Measurements from ENCODE around the gene MRPL3.
"Not testable (repeated sequence)": the region's sequence is repeated elsewhere in the genome, so short reads cannot be mapped to it uniquely, and the experiment has no call there.

MRPL3 gene

DNA sequence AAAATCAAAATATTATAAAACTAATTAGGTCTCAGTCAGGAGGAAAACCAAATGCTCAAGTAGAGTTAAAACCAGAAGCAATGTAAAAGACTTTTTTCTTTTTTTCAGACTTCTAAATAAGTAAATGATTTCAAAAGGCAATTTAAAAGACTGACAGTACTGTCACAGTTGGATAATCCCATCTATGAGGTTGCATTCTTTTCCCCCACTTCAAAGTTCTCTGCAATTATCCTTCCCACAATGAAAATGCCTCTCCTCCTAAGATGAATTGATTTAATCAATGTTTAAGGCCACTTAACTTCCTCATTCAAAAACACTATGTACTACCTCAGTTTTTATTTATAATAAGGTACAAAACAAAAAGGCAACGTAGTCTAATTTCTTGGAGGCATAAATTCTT lies 8.1 kb downstream of the MRPL3 start:
- no peak overlapping the region for H3K4me3 ChIP-seq (ENCODE audit: low read depth, low read length)
- no peaks in the 10 kb centered on the region for H3K9me3 ChIP-seq
- no peak for DNase-seq
- TF ChIP-seq, protein P1, sequence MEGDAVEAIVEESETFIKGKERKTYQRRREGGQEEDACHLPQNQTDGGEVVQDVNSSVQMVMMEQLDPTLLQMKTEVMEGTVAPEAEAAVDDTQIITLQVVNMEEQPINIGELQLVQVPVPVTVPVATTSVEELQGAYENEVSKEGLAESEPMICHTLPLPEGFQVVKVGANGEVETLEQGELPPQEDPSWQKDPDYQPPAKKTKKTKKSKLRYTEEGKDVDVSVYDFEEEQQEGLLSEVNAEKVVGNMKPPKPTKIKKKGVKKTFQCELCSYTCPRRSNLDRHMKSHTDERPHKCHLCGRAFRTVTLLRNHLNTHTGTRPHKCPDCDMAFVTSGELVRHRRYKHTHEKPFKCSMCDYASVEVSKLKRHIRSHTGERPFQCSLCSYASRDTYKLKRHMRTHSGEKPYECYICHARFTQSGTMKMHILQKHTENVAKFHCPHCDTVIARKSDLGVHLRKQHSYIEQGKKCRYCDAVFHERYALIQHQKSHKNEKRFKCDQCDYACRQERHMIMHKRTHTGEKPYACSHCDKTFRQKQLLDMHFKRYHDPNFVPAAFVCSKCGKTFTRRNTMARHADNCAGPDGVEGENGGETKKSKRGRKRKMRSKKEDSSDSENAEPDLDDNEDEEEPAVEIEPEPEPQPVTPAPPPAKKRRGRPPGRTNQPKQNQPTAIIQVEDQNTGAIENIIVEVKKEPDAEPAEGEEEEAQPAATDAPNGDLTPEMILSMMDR (IDR thresholded peaks at IDR 0.05; ENCODE audit: low read depth, low read length): no peak
- H3K36me3 ChIP-seq: peaks cover 86% of the 10 kb centered on the region
- no peaks in the 10 kb centered on the region for H3K4me1 ChIP-seq
- no peaks in the 10 kb centered on the region for H3K27me3 ChIP-seq

DNA sequence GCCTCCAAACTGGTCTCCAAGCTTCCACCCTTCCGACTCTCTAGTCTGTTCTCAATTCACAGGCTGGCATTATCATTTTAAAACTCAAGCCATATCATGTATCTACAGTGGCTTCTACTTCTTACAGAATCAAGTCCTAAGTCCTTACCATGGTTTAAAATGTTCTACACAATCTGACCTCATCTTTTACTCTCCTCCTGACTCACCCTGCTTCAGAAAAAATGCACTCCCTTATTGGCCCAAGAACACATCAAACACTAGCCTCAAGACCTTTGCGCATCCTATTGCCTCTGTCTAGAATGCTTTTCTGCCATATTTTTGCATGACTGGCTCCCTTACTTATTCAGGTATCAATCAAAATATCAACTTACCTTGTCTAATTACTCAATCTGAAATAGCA lies 11.0 kb downstream of the MRPL3 start:
- TF ChIP-seq, protein P1 (IDR thresholded peaks at IDR 0.05; ENCODE audit: low read depth, low read length): no peak
- no peaks in the 10 kb centered on the region for H3K9me3 ChIP-seq
- peaks cover 92% of the 10 kb centered on the region for H3K36me3 ChIP-seq
- no peaks in the 10 kb centered on the region for H3K4me1 ChIP-seq
- no peak overlapping the region for H3K4me3 ChIP-seq (ENCODE audit: low read depth, low read length)
- no peaks in the 10 kb centered on the region for H3K27me3 ChIP-seq
- no peak for DNase-seq

DNA sequence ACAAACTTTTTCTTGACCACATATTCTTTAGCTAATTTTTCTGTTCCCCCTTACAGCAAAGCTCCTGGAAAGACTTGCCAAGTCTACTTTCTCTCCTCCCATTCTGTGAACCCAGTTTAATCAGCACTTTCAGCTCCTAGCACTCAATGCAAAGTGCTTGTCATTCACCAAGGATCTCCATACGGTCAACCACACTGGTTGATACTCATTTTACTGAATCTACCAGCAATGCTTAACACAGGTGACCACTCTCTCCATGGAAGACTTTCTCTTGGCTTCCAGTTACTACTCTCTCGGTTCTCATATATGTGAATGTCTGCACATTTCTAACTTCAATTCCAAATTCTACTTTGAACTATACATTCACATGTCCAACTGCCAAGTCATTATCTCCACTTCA lies 11.7 kb downstream of the MRPL3 start:
- Histone ChIP-seq H3K27me3 (no peaks in the 10 kb centered on the region), H3K36me3 (peaks cover 86% of the 10 kb centered on the region), H3K4me3 (ENCODE audit: low read depth, low read length) (no peak overlapping the region), H3K9me3 (no peaks in the 10 kb centered on the region), H3K4me1 (no peaks in the 10 kb centered on the region)
- no peak for DNase-seq
- TF ChIP-seq, protein P1 (IDR thresholded peaks at IDR 0.05; ENCODE audit: low read depth, low read length): no peak

DNA sequence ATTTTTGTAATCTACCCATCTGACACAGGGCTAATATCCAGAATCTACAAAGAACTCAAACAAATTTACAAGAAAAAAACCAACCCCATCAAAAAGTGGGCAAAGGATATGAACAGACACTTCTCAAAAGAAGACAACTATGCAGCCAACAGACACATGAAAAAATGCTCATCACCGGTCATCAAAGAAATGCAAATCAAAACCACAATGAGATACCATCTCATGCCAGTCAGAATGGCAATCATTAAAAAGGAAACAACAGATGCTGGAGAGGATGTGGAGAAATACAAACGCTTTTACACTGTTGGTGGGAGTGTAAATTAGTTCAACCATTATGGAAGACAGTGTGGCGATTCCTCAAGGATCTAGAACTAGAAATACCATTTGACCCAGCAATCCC lies 16.2 kb downstream of the MRPL3 start:
- not testable (repeated sequence) for H3K4me3 ChIP-seq (ENCODE audit: low read depth, low read length); DNase-seq; H3K9me3 ChIP-seq; H3K27me3 ChIP-seq; H3K4me1 ChIP-seq
- H3K36me3 ChIP-seq: peaks cover 72% of the 10 kb centered on the region

DNA sequence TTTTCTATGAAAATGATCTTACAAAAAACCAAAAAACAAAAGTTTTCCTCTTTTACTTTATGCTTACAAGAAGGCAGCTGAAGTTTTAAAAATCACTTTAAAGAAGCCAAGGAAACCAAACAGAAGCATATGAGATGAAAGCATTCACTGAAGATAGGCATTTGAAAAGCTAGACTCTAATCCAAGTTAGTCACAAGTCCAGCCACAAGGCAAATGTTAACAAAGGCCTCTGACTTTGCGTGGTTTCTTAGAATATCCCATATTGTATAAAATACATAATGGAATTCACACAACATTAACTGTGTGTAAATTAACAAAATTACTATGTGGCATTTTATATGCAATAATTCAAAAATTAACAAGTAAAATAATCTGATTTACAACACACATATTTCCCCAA lies 17.7 kb downstream of the MRPL3 start:
- no peaks in the 10 kb centered on the region for H3K27me3 ChIP-seq

DNA sequence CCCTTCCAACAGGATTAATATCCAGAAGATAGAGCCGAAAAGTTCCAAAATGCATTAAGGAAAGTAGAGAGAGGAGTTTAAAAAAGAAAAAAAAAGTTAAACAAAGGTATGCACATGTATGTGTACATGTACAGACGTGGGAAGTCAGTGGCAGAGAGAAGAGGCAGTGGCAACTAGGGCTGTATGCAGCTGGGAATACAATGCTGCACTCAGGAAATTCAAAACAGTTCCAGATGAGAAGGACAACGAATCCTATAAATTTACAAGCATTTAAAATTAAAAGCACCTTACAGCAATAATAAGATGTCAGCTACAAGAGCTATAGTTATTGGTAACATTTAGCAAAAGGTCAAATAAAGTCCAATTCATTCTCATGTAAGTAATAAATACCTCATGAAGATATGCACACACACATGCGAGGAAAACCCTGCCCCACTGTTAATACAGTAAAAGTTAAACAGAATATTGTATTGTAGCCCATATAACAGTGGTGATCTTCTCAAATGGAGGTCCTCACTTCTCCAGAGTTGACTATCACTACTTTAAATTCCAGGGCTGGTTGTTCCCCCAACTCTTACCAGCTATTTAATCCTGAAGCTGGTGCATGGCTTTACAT lies 18.2 kb downstream of the MRPL3 start:
- H3K9me3 ChIP-seq: no peaks in the 10 kb centered on the region
- no peaks in the 10 kb centered on the region for H3K27me3 ChIP-seq
- H3K4me3 ChIP-seq (ENCODE audit: low read depth, low read length): no peak overlapping the region
- H3K4me1 ChIP-seq: no peaks in the 10 kb centered on the region
- H3K36me3 ChIP-seq: peaks cover 59% of the 10 kb centered on the region
- DNase-seq: no peak
- TF ChIP-seq, protein P1 (IDR thresholded peaks at IDR 0.05; ENCODE audit: low read depth, low read length): no peak

More for the DNA sequence above, 17.7 kb downstream of the MRPL3 start:
- Histone ChIP-seq H3K4me3 (ENCODE audit: low read depth, low read length) (no peak overlapping the region), H3K36me3 (peaks cover 62% of the 10 kb centered on the region), H3K9me3 (no peaks in the 10 kb centered on the region), H3K4me1 (no peaks in the 10 kb centered on the region)
- TF ChIP-seq, protein P1 (IDR thresholded peaks at IDR 0.05; ENCODE audit: low read depth, low read length): no peak
- DNase-seq: no peak

DNA sequence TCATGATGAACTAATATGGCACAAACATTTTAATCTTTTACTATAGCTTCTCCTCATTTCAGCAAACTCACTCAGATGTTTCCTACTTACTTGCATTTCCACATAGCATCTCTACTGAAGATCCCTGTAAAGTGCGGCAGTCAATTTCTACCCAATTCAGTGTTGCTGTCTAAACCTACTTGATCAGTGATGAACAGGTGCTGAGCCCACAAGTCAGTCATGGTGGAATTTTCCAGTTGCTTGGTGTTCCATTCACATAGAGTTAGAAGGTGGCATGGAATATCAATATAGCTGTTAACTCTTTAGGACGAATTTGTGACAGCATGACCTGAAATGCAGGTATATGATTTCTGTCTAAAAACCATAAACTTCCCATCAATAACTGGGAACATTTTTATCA lies 22.7 kb downstream of the MRPL3 start:
- DNase-seq: no peak
- Histone ChIP-seq H3K36me3 (peaks cover 41% of the 10 kb centered on the region), H3K4me1 (no peaks in the 10 kb centered on the region), H3K27me3 (no peaks in the 10 kb centered on the region), H3K9me3 (no peaks in the 10 kb centered on the region), H3K4me3 (ENCODE audit: low read depth, low read length) (no peak overlapping the region)
- TF ChIP-seq, protein P1 (IDR thresholded peaks at IDR 0.05; ENCODE audit: low read depth, low read length): no peak

Measured in BE2C (cell line).